Mesothelial cell of epicardium (in vitro differentiated cells): ENCODE results near the gene DNAH2. TPM values are rescaled to one million over a fixed set of nuclear protein-coding genes. Genes with fewer than 3 reads are reported as not detected.

ENCODE experiments used
- DNase-seq, 2 experiments: peaks; one replicate each; pipeline ENCODE4 v3.0.0; 2021; ENCODE audit warnings: low spot score in 2 of 2; ENCODE audit not compliant: unreplicated experiment in 2 of 2
- H3K27ac Mint-ChIP-seq: 2 replicates; pipeline ENCODE4 v1.8.0; 2021; ENCODE audit warnings: mixed read lengths
- H3K27me3 Mint-ChIP-seq: 2 replicates; pipeline ENCODE4 v1.8.0; 2021; ENCODE audit warnings: low read depth, mixed read lengths
- H3K36me3 Mint-ChIP-seq: 2 replicates; pipeline ENCODE4 v1.8.0; 2021; ENCODE audit warnings: mixed read lengths
- H3K4me1 Mint-ChIP-seq: 2 replicates; pipeline ENCODE4 v1.8.0; 2021; ENCODE audit warnings: mixed read lengths
- H3K4me3 Mint-ChIP-seq: 2 replicates; pipeline ENCODE4 v1.8.0; 2021; ENCODE audit warnings: mild to moderate bottlenecking, moderate library complexity, mixed read lengths
- H3K9me3 Mint-ChIP-seq: 2 replicates; pipeline ENCODE4 v1.8.0; 2021; ENCODE audit warnings: mixed read lengths
- total RNA-seq: library from RNA; stranded (reverse); gene quantifications from 3 replicates; pipeline ENCODE4 v1.2.1, GENCODE V29; 2021
- TF ChIP-seq, protein P1 (sequence below): fragments of 200-600 bp; sonication (generic); IDR thresholded peaks from one replicate; pipeline ENCODE4 v1.5.0; 2021; ENCODE audit warnings: antibody characterized with exemption; ENCODE audit not compliant: unreplicated experiment

The DNAH2 gene
- total RNA-seq, 1 donor from 2014 or later = 0.18 TPM

GRCh38 chr17:7775051-7775450 is 57.5 kb downstream of the DNAH2 start:
- no peaks in the 10 kb centered on the region for H3K9me3 Mint-ChIP-seq
- no peak overlapping the region for H3K27ac Mint-ChIP-seq
- no peaks in the 10 kb centered on the region for H3K36me3 Mint-ChIP-seq
- TF ChIP-seq, protein P1, sequence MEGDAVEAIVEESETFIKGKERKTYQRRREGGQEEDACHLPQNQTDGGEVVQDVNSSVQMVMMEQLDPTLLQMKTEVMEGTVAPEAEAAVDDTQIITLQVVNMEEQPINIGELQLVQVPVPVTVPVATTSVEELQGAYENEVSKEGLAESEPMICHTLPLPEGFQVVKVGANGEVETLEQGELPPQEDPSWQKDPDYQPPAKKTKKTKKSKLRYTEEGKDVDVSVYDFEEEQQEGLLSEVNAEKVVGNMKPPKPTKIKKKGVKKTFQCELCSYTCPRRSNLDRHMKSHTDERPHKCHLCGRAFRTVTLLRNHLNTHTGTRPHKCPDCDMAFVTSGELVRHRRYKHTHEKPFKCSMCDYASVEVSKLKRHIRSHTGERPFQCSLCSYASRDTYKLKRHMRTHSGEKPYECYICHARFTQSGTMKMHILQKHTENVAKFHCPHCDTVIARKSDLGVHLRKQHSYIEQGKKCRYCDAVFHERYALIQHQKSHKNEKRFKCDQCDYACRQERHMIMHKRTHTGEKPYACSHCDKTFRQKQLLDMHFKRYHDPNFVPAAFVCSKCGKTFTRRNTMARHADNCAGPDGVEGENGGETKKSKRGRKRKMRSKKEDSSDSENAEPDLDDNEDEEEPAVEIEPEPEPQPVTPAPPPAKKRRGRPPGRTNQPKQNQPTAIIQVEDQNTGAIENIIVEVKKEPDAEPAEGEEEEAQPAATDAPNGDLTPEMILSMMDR = no peak
- no peaks in the 10 kb centered on the region for H3K4me1 Mint-ChIP-seq
- H3K27me3 Mint-ChIP-seq = peaks cover 17% of the 10 kb centered on the region
- no peak overlapping the region for H3K4me3 Mint-ChIP-seq
- no peak for DNase-seq

DNA sequence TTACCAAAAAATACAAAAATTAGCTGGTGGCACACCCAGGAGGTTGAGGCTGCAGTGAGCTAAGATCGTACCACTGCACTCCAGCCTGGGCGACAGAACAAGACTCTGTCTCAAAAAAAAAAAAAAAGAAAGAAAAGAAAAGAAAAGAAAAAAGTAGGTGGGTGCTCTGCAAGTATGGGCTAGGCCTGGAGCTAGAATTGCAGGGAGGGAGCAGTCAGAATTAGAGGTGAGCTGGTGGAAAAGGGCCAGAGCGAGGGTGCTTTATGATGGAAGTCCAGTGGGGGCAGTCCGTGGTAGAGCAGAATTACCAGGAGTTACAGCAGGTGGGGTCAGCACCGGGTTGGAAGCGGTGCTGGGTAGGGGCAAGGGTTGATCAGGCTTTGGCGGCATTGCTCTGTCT is 59.5 kb downstream of the DNAH2 start:
- TF ChIP-seq, protein P1 = no peak
- Mint-ChIP-seq H3K27ac (no peak overlapping the region), H3K27me3 (peaks cover 17% of the 10 kb centered on the region), H3K9me3 (no peaks in the 10 kb centered on the region), H3K4me1 (no peaks in the 10 kb centered on the region), H3K4me3 (no peak overlapping the region), H3K36me3 (no peaks in the 10 kb centered on the region)
- no peak for DNase-seq

- no peak overlapping the region for H3K4me3 Mint-ChIP-seq
- peaks cover 15% of the 10 kb centered on the region for H3K27me3 Mint-ChIP-seq
- TF ChIP-seq, protein P1 = no peak
- H3K36me3 Mint-ChIP-seq = no peaks in the 10 kb centered on the region
- no peak for DNase-seq
- H3K4me1 Mint-ChIP-seq = no peaks in the 10 kb centered on the region
- H3K9me3 Mint-ChIP-seq = no peaks in the 10 kb centered on the region
- no peak overlapping the region for H3K27ac Mint-ChIP-seq
Measured at GRCh38 chr17:7780736-7781135, 63.2 kb downstream of the DNAH2 start.

- DNase-seq = no peak
- no peak overlapping the region for H3K27ac Mint-ChIP-seq
Measured at GRCh38 chr17:7781429-7781828, 63.9 kb downstream of the DNAH2 start.

DNA sequence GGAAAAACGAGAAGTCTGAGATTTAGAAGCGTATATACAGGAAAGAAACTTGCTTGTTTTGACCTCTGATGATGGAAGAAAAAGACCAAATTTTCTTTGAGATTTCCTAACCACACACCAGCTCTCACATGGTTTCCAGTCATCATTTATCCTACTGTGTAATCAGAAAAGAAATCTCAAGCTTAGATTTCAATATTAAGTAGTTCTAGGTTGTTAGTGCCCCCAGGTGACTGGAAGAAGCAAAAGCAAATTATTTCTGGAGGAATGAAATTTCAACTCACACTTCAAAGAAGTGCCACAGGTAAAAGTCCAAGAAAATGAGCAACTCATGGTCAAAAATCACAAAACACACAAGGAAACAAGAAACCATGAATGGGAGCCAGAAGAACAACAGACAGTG is 64.7 kb downstream of the DNAH2 start:
- no peak for DNase-seq
- Mint-ChIP-seq H3K36me3 (no peaks in the 10 kb centered on the region), H3K9me3 (no peaks in the 10 kb centered on the region), H3K4me3 (no peak overlapping the region), H3K27me3 (peaks cover 5% of the 10 kb centered on the region), H3K4me1 (no peaks in the 10 kb centered on the region), H3K27ac (no peak overlapping the region)
- TF ChIP-seq, protein P1 = no peak

More at GRCh38 chr17:7781429-7781828, 63.9 kb downstream of the DNAH2 start:
- Mint-ChIP-seq H3K4me3 (no peak overlapping the region), H3K9me3 (no peaks in the 10 kb centered on the region), H3K4me1 (no peaks in the 10 kb centered on the region), H3K36me3 (no peaks in the 10 kb centered on the region), H3K27me3 (peaks cover 10% of the 10 kb centered on the region)
- TF ChIP-seq, protein P1 = no peak

GRCh38 chr17:7786866-7787265 is 69.3 kb downstream of the DNAH2 start:
- Mint-ChIP-seq H3K4me3 (no peak overlapping the region), H3K4me1 (no peaks in the 10 kb centered on the region)

More at GRCh38 chr17:7786866-7787265, 69.3 kb downstream of the DNAH2 start:
- H3K9me3 Mint-ChIP-seq = no peaks in the 10 kb centered on the region
- peaks cover 3% of the 10 kb centered on the region for H3K27me3 Mint-ChIP-seq
- TF ChIP-seq, protein P1 = no peak
- no peak for DNase-seq
- no peaks in the 10 kb centered on the region for H3K36me3 Mint-ChIP-seq
- no peak overlapping the region for H3K27ac Mint-ChIP-seq
